SU-DHL-6 (cell line): ENCODE measurements around the gene SH3RF3.

Experiments used
- CTCF ChIP-seq: fragments of 200-600 bp; sonication (generic); IDR thresholded peaks from one replicate; pipeline ENCODE4 v1.5.1; 2017; ENCODE audit warnings: antibody characterized with exemption, mild to moderate bottlenecking, low read length, moderate library complexity; ENCODE audit not compliant: insufficient read depth, poor library complexity, severe bottlenecking
- EZH2phosphoT487 ChIP-seq: fragments of 200-600 bp; sonication (generic), shearing (Covaris generic); conservative IDR thresholded peaks from 2 replicates; pipeline ENCODE4 v1.6.1; 2018; ENCODE audit warnings: mild to moderate bottlenecking, antibody characterized with exemption, low read length, moderate library complexity, mixed read lengths

- TF ChIP-seq CTCF, result no peak
- no peak for TF ChIP-seq EZH2phosphoT487
These were observed 329.5 kb downstream of the SH3RF3 start for GRCh38 chr2:109458512-109458911.
